HepG2 (cell line): ENCODE results near the gene TARBP2. TPM values are rescaled to one million over a fixed set of nuclear protein-coding genes. Genes with fewer than 3 reads are reported as not detected.

Experiments
- BORCS8-MEF2B ChIP-seq: sonication (generic); formaldehyde crosslinking; IDR thresholded peaks from 2 replicates; pipeline ENCODE4 v1.8.0; 2022; ENCODE audit warnings: mild to moderate bottlenecking, missing genetic modification reagents
- DDIT3 ChIP-seq: sonication (generic); formaldehyde crosslinking; IDR thresholded peaks from 2 replicates; pipeline ENCODE4 v1.4.0; 2020; ENCODE audit warnings: mild to moderate bottlenecking, missing genetic modification reagents
- DNMT3B ChIP-seq: conservative IDR thresholded peaks from 2 replicates; pipeline ENCODE4 v1.6.1; 2016; ENCODE audit warnings: missing biosample characterization, control low read depth
- FIP1L1 ChIP-seq: fragments of 200-400 bp; formaldehyde crosslinking; IDR thresholded peaks from 2 replicates; pipeline ENCODE4 v1.6.1; 2018; ENCODE audit warnings: low read depth, mild to moderate bottlenecking, low read length, moderate library complexity, borderline replicate concordance; ENCODE audit not compliant: insufficient read depth
- KMT2B ChIP-seq: IDR thresholded peaks from 2 replicates; pipeline ENCODE4 v1.6.1; 2016; ENCODE audit warnings: missing genetic modification reagents, missing compliant biosample characterization
- POGK ChIP-seq: sonication (generic); formaldehyde crosslinking; conservative IDR thresholded peaks from 2 replicates; pipeline ENCODE4 v1.8.0; 2022; ENCODE audit warnings: mild to moderate bottlenecking, moderate library complexity, missing genetic modification reagents
- RCOR2 ChIP-seq: IDR thresholded peaks from 2 replicates; pipeline ENCODE4 v1.6.1; 2016; ENCODE audit warnings: missing biosample characterization, missing genetic modification reagents
- SCMH1 ChIP-seq: sonication (generic); formaldehyde crosslinking; IDR thresholded peaks from 2 replicates; pipeline ENCODE4 v1.9.0; 2021; ENCODE audit warnings: missing genetic modification reagents, mild to moderate bottlenecking, borderline replicate concordance
- SIX1 ChIP-seq: sonication (generic); formaldehyde crosslinking; IDR thresholded peaks from 2 replicates; pipeline ENCODE4 v1.4.0; 2020; ENCODE audit warnings: missing genetic modification reagents, borderline replicate concordance
- TSC22D2 ChIP-seq: sonication (generic); formaldehyde crosslinking; IDR thresholded peaks from 2 replicates; pipeline ENCODE4 v1.5.1; 2020; ENCODE audit warnings: missing genetic modification reagents, mild to moderate bottlenecking, borderline replicate concordance
- ZFP90 ChIP-seq: sonication (generic); formaldehyde crosslinking; IDR thresholded peaks from 2 replicates; pipeline ENCODE4 v1.8.0; 2022; ENCODE audit warnings: missing genetic modification reagents, mild to moderate bottlenecking, inconsistent platforms, borderline replicate concordance
- ZNF616 ChIP-seq: sonication (generic); formaldehyde crosslinking; IDR thresholded peaks from 2 replicates; pipeline ENCODE4 v1.5.0; 2020; ENCODE audit warnings: low read depth, mild to moderate bottlenecking, missing genetic modification reagents
- ZNF75D ChIP-seq: sonication (generic); formaldehyde crosslinking; IDR thresholded peaks from 2 replicates; pipeline ENCODE4 v1.8.1; 2023; ENCODE audit warnings: missing genetic modification reagents, mild to moderate bottlenecking, borderline replicate concordance
- polyA plus RNA-seq, 8 experiments: library from polyadenylated mRNA; depleted of rRNA in 3 of 8; stranded (reverse) in 7 of 8; unstranded in 1 of 8; fragments of >200 nt; fragmentation: Illumina TruSeq in 4 of 8; extraction: Trizol in 4 of 8; gene quantifications; 2 replicates each; pipeline versions ENCODE4 v1.2.1 to v1.2.3, GENCODE V29; 2011 to 2016; ENCODE audit warnings: low read depth in 4 of 8, missing spikeins in 1 of 8, mixed read lengths in 1 of 8; ENCODE audit not compliant: insufficient read depth in 1 of 8
- total RNA-seq, 5 experiments: library from RNA; depleted of rRNA; stranded (reverse); fragments of >200 nt; fragmentation: Illumina TruSeq; extraction: Trizol; gene quantifications; 2 replicates each; pipeline ENCODE4 v1.2.3, GENCODE V29; 2016; ENCODE audit warnings: low read depth in 1 of 5
- TF ChIP-seq, protein P1 (sequence below): sonication (generic); formaldehyde crosslinking; IDR thresholded peaks from 2 replicates; pipeline ENCODE4 v1.5.0; 2020; ENCODE audit warnings: mild to moderate bottlenecking, missing genetic modification reagents, borderline replicate concordance
- TF ChIP-seq, protein P2 (sequence below): IDR thresholded peaks from 2 replicates; pipeline ENCODE4 v1.6.1; 2018; ENCODE audit warnings: missing genetic modification reagents
- TF ChIP-seq, protein P3 (sequence below): sonication (generic); formaldehyde crosslinking; conservative IDR thresholded peaks from 2 replicates; pipeline ENCODE4 v1.5.0; 2020; ENCODE audit warnings: missing genetic modification reagents

The TARBP2 gene
- total and polyA plus RNA-seq, 2 of the 13 experiments (the other 11 are each of a cell fraction or from before 2014, with no cell fraction given): 47.0 to 55.5 TPM

DNA sequence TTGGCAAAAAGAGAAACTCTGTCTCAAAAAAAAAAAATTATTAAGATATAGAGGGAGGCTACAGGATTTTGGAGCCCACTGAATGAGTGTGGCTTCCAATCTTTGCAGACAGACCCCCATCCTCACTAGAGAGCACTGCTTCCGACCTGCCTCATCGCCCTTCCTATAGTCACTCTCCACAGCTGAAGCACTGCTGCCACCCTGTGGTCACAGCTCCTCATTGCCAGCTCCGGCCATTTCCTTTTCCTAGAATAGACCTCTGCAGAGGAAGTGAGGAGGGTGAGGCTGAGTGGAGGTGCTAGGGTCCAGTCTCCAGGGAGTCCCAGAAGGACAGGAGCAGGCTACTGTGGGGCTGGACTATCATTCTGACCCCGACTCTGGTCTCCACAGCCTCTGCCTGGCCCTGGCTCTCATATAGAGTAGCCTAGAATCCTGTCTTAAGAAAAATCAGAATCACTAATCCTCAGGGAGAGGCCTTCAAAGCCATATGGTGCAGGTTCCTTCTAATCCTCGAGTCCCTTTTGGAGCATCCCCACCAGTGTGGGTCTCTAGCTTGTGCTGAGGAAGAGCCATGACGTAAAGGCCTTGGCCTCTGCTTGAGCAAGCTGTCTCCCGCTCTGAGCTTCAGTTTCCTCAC lies 7.6 kb downstream of the TARBP2 start (continued):
- TF ChIP-seq POGK (CRISPR knock-in tag) (no peak), RCOR2 (CRISPR knock-in tag) (no peak), FIP1L1 (no peak), SCMH1 (CRISPR knock-in tag) (no peak), TSC22D2 (CRISPR knock-in tag) (no peak), BORCS8-MEF2B (CRISPR knock-in tag) (peak; percentile 61; the same call in 1 of the 2 replicates), ZFP90 (CRISPR knock-in tag) (no peak), DNMT3B (CRISPR knock-in tag) (no peak), ZNF75D (CRISPR knock-in tag) (no peak), ZNF616 (CRISPR knock-in tag) (no peak), KMT2B (CRISPR knock-in tag) (no peak), DDIT3 (CRISPR knock-in tag) (no peak), SIX1 (no peak)
- TF ChIP-seq, protein P1, sequence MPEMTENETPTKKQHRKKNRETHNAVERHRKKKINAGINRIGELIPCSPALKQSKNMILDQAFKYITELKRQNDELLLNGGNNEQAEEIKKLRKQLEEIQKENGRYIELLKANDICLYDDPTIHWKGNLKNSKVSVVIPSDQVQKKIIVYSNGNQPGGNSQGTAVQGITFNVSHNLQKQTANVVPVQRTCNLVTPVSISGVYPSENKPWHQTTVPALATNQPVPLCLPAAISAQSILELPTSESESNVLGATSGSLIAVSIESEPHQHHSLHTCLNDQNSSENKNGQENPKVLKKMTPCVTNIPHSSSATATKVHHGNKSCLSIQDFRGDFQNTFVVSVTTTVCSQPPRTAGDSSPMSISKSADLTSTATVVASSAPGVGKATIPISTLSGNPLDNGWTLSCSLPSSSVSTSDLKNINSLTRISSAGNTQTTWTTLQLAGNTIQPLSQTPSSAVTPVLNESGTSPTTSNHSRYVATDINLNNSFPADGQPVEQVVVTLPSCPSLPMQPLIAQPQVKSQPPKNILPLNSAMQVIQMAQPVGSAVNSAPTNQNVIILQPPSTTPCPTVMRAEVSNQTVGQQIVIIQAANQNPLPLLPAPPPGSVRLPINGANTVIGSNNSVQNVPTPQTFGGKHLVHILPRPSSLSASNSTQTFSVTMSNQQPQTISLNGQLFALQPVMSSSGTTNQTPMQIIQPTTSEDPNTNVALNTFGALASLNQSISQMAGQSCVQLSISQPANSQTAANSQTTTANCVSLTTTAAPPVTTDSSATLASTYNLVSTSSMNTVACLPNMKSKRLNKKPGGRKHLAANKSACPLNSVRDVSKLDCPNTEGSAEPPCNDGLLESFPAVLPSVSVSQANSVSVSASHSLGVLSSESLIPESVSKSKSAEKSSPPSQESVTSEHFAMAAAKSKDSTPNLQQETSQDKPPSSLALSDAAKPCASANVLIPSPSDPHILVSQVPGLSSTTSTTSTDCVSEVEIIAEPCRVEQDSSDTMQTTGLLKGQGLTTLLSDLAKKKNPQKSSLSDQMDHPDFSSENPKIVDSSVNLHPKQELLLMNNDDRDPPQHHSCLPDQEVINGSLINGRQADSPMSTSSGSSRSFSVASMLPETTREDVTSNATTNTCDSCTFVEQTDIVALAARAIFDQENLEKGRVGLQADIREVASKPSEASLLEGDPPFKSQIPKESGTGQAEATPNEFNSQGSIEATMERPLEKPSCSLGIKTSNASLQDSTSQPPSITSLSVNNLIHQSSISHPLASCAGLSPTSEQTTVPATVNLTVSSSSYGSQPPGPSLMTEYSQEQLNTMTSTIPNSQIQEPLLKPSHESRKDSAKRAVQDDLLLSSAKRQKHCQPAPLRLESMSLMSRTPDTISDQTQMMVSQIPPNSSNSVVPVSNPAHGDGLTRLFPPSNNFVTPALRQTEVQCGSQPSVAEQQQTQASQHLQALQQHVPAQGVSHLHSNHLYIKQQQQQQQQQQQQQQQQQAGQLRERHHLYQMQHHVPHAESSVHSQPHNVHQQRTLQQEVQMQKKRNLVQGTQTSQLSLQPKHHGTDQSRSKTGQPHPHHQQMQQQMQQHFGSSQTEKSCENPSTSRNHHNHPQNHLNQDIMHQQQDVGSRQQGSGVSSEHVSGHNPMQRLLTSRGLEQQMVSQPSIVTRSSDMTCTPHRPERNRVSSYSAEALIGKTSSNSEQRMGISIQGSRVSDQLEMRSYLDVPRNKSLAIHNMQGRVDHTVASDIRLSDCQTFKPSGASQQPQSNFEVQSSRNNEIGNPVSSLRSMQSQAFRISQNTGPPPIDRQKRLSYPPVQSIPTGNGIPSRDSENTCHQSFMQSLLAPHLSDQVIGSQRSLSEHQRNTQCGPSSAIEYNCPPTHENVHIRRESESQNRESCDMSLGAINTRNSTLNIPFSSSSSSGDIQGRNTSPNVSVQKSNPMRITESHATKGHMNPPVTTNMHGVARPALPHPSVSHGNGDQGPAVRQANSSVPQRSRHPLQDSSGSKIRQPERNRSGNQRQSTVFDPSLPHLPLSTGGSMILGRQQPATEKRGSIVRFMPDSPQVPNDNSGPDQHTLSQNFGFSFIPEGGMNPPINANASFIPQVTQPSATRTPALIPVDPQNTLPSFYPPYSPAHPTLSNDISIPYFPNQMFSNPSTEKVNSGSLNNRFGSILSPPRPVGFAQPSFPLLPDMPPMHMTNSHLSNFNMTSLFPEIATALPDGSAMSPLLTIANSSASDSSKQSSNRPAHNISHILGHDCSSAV (CRISPR knock-in tag): no peak
- TF ChIP-seq, protein P2, sequence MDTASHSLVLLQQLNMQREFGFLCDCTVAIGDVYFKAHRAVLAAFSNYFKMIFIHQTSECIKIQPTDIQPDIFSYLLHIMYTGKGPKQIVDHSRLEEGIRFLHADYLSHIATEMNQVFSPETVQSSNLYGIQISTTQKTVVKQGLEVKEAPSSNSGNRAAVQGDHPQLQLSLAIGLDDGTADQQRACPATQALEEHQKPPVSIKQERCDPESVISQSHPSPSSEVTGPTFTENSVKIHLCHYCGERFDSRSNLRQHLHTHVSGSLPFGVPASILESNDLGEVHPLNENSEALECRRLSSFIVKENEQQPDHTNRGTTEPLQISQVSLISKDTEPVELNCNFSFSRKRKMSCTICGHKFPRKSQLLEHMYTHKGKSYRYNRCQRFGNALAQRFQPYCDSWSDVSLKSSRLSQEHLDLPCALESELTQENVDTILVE: no peak
- TF ChIP-seq, protein P3, sequence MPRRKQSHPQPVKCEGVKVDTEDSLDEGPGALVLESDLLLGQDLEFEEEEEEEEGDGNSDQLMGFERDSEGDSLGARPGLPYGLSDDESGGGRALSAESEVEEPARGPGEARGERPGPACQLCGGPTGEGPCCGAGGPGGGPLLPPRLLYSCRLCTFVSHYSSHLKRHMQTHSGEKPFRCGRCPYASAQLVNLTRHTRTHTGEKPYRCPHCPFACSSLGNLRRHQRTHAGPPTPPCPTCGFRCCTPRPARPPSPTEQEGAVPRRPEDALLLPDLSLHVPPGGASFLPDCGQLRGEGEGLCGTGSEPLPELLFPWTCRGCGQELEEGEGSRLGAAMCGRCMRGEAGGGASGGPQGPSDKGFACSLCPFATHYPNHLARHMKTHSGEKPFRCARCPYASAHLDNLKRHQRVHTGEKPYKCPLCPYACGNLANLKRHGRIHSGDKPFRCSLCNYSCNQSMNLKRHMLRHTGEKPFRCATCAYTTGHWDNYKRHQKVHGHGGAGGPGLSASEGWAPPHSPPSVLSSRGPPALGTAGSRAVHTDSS (CRISPR knock-in tag): no peak
